Uterus (tissue), 4 donors: ENCODE data around the gene PLCXD3. TPM values are rescaled to one million over a fixed set of nuclear protein-coding genes. Genes with fewer than 3 reads are reported as not detected.

Experiments used
- DNase-seq, 2 donors: peaks; one replicate each; pipeline ENCODE4 v3.0.0-alpha.2; 2019 to 2020
- H3K27ac ChIP-seq, 2 donors: fragments of 200-600 bp; sonication (generic); 1 replicate in 1 of 2; 2 replicates in 1 of 2; pipeline ENCODE4 v1.5.1; 2016 to 2018
- H3K27me3 ChIP-seq, 2 donors: fragments of 200-600 bp; sonication (generic); one replicate each; pipeline ENCODE4 v1.5.1; 2018 to 2019; ENCODE audit warnings: control low read depth in 1 of 2
- H3K36me3 ChIP-seq, 2 donors: fragments of 200-600 bp; sonication (generic); one replicate each; pipeline ENCODE4 v1.5.1; 2019; ENCODE audit warnings: control low read depth in 1 of 2
- H3K4me1 ChIP-seq, 2 donors: fragments of 200-600 bp; sonication (generic); one replicate each; pipeline ENCODE4 v1.5.1; 2018 to 2019; ENCODE audit warnings: control low read depth in 1 of 2
- H3K4me3 ChIP-seq, 2 donors: fragments of 200-600 bp; sonication (generic); 1 replicate in 1 of 2; 2 replicates in 1 of 2; pipeline ENCODE4 v1.5.1; 2018 to 2019; ENCODE audit warnings: mild to moderate bottlenecking in 1 of 2
- H3K9me3 ChIP-seq, 2 donors: fragments of 200-600 bp; sonication (generic); one replicate each; pipeline ENCODE4 v1.5.1; 2019; ENCODE audit warnings: control low read depth in 1 of 2
- POLR2A ChIP-seq, 2 donors: fragments of 450-650 bp; IDR thresholded peaks; one replicate each; pipeline ENCODE4 v1.6.1; 2016; ENCODE audit warnings: antibody characterized with exemption in 2 of 2, mild to moderate bottlenecking in 1 of 2, moderate library complexity in 1 of 2
- intact Hi-C: fragments of 100-400 bp; cut with DNase I; formaldehyde crosslinking; loops from one replicate; pipeline ENCODE4 v1.15.1; 2023; ENCODE audit warnings: low total_unique reads
- total RNA-seq, 4 donors: library from RNA; depleted of rRNA in 3 of 4; stranded (reverse); fragments of >200 nt in 3 of 4; gene quantifications; one replicate each; pipeline versions ENCODE4 v1.1.0 to v1.2.4, GENCODE V29; 2014 to 2023
- TF ChIP-seq, protein P1 (sequence below), 4 experiments: fragments of 200-600 bp in 2 of 4; fragments of 450-650 bp in 2 of 4; sonication (generic) in 2 of 4; IDR thresholded peaks; one replicate each; pipeline ENCODE4 v1.5.1; 2016 to 2019; ENCODE audit warnings: antibody characterized with exemption in 4 of 4, mild to moderate bottlenecking in 2 of 4, moderate library complexity in 1 of 4
- donor health status: DM: yes; HTN: yes; CAD: no.

The PLCXD3 gene
- total RNA-seq, 4 donors from 2014 or later, result 0.55 to 13.2 (median 7.5) TPM

DNA sequence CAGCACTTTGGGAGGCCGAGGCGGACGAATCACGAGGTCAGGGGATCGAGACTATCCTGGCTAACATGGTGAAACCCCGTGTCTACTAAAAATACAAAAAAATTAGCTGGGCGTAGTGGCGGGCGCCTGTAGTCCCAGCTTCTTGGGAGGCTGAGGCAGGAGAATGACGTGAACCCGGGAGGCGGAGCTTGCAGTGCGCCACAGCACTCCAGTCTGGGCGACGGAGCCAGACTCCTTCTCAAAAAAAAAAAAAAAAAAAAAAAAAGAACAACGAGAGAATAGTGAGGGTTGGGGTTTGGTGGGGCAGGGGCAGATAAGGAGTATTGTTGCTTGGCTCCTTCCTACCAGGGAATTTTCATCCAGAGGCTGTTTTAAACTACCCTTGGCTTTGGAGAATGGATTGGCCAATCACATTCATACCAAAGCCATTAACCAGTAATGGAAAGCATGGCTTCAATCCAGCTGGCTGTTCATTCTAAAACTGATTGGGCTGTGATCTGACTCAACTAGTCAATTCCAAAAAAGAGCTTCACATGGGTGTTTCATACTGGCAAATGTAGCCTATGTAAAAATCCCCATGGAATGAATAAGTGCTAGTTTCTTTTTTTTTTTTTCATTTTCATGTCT, 64.4 kb downstream of the PLCXD3 start:
- Histone ChIP-seq H3K4me3 (no peak overlapping the region), H3K27ac (no peak overlapping the region), H3K36me3 (no peaks in the 10 kb centered on the region), H3K27me3 (no peaks in the 10 kb centered on the region), H3K9me3 (no peaks in the 10 kb centered on the region), H3K4me1 (no peaks in the 10 kb centered on the region)
- TF ChIP-seq, protein P1, sequence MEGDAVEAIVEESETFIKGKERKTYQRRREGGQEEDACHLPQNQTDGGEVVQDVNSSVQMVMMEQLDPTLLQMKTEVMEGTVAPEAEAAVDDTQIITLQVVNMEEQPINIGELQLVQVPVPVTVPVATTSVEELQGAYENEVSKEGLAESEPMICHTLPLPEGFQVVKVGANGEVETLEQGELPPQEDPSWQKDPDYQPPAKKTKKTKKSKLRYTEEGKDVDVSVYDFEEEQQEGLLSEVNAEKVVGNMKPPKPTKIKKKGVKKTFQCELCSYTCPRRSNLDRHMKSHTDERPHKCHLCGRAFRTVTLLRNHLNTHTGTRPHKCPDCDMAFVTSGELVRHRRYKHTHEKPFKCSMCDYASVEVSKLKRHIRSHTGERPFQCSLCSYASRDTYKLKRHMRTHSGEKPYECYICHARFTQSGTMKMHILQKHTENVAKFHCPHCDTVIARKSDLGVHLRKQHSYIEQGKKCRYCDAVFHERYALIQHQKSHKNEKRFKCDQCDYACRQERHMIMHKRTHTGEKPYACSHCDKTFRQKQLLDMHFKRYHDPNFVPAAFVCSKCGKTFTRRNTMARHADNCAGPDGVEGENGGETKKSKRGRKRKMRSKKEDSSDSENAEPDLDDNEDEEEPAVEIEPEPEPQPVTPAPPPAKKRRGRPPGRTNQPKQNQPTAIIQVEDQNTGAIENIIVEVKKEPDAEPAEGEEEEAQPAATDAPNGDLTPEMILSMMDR (IDR thresholded peaks at IDR 0.05), result no peak
- TF ChIP-seq POLR2A (IDR thresholded peaks at IDR 0.05), result no peak
- no peak for DNase-seq
- intact Hi-C loops, result no loop called here

DNA sequence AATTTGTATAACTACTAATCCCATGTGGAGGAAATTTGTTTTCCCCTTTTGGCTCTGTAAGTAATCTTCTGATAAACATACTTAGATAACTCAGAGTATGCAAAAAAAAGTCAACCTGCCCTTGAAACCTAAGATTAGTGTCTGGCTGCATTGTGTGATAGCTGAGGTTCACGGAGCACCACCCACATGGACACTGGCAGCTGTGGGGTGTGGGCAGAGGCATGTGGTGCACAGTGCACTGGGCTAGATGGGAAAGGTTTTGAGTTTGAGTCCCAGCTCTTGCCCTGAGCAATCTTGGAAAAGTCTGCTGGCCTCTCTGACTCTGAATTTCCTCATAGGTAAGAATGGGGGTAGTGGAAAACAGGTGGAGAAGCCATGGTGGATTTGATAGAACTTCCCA, 75.1 kb downstream of the PLCXD3 start:
- H3K9me3 ChIP-seq, result no peaks in the 10 kb centered on the region
- H3K4me1 ChIP-seq, result no peaks in the 10 kb centered on the region
- intact Hi-C loops, result no loop called here

DNA sequence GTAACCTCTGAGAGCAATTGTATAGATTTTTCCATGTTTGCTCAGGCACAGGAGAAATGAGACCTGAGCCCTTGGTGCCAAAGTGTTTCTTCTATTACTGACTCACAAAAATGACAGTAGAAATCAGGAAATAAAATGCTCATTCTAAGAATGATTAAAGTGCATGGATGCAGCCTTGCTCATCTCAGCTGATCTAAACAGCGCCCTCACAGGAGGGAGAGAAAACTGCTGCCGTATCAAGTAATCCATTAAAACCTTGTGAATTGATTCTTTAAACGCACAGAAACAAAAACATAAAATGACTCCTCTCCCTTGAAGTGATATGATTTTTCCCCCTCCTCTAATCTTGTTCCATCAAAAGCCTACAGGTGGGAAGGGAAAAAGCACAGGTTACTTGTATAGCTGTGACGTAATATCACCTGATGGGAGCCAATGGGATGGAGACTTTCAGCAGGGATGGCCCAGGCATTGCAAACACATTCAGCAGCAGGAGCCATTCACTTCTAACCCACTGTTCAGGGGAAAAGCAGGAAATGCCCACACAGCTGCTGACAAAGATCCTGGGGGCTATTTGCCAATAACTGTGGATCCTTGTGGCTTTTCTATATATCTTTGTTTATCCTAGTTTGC, 76.7 kb downstream of the PLCXD3 start:
- H3K9me3 ChIP-seq, result no peaks in the 10 kb centered on the region
- intact Hi-C loops, result no loop called here
- DNase-seq, result no peak
- H3K4me1 ChIP-seq, result no peaks in the 10 kb centered on the region
- no peak overlapping the region for H3K4me3 ChIP-seq
- TF ChIP-seq, protein P1 (IDR thresholded peaks at IDR 0.05), result no peak
- no peak for TF ChIP-seq POLR2A (IDR thresholded peaks at IDR 0.05)
- no peak overlapping the region for H3K27ac ChIP-seq
- no peaks in the 10 kb centered on the region for H3K27me3 ChIP-seq
- no peaks in the 10 kb centered on the region for H3K36me3 ChIP-seq

More for the DNA sequence above, 75.1 kb downstream of the PLCXD3 start:
- no peak for TF ChIP-seq POLR2A (IDR thresholded peaks at IDR 0.05)
- TF ChIP-seq, protein P1 (IDR thresholded peaks at IDR 0.05), result no peak
- Histone ChIP-seq H3K27ac (no peak overlapping the region), H3K36me3 (no peaks in the 10 kb centered on the region), H3K4me3 (no peak overlapping the region), H3K27me3 (no peaks in the 10 kb centered on the region)
- DNase-seq, result no peak

DNA sequence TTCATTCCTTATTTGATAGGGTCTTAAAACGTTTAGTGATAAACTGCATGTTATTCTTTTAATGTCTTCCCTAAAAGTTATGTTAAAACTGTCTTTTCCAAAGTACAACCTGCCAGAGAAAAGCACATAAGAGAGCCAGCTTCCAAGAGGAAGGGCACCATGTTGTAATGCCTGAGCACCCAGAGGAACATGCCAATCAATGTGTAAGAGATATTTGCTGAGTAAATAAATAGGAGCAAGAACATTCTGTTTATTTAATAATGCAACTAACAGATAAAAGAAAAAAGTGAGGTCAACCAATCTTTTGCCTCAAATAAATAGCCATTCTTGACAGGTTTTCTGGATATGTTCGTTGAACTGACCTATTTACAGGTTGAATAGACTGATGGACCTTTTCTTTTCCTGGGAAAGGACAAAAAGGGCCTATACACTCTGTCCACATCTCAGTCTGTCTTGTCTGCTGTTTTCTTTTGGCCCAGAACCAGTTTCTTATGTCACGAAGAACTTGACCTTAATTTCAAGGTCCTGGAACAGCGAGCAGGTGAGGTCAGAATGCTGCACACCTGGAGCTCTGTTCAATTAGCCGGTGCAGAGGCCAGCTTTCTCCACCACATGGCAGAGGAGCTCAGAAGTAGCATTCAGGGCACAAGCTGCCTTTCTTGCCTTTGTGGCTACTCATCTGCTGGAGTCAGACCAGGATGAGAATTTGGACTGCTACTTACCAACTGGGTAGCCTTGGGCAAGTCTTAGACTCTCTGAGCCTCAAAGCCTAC, 77.7 kb downstream of the PLCXD3 start:
- no peaks in the 10 kb centered on the region for H3K36me3 ChIP-seq
- TF ChIP-seq POLR2A (IDR thresholded peaks at IDR 0.05), result no peak
- TF ChIP-seq, protein P1 (IDR thresholded peaks at IDR 0.05), result no peak
- H3K4me1 ChIP-seq, result no peaks in the 10 kb centered on the region
- no peak for DNase-seq
- no peaks in the 10 kb centered on the region for H3K9me3 ChIP-seq
- intact Hi-C loops, result no loop called here
- H3K4me3 ChIP-seq, result no peak overlapping the region
- H3K27ac ChIP-seq, result no peak overlapping the region
- H3K27me3 ChIP-seq, result no peaks in the 10 kb centered on the region

DNA sequence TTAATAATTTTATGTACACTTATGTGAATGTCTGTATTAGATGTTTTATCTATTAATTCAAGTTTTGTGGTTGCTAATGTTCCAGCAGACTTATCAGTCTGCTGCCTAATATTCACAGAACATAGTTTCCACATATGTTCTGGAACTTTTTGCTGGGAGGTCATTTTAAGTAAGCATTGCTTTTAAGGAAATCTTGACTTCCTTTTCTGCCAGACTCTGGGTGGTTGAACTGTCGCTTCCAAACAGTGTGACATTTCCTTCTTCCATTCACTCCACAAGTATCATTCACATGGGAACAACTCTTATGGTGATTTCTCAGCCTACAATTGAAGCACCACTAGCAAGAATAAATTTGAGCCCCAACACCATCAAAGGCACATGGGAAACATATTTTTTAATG, 82.9 kb downstream of the PLCXD3 start:
- no peak for DNase-seq
- Histone ChIP-seq H3K27ac (no peak overlapping the region), H3K4me3 (no peak overlapping the region), H3K27me3 (no peaks in the 10 kb centered on the region), H3K9me3 (no peaks in the 10 kb centered on the region), H3K4me1 (no peaks in the 10 kb centered on the region), H3K36me3 (no peaks in the 10 kb centered on the region)
- intact Hi-C loops, result no loop called here
- TF ChIP-seq, protein P1 (IDR thresholded peaks at IDR 0.05), result no peak
- no peak for TF ChIP-seq POLR2A (IDR thresholded peaks at IDR 0.05)
